Activated CD4-positive, alpha-beta T cell treated with anti-CD3 and anti-CD28 coated beads, Interleukin-2, amount 50 U/mL, for 4 hours (primary cell): ENCODE data around the gene HSF4.

ENCODE experiments used
- DNase-seq, 2 experiments: peaks; one replicate each; pipeline ENCODE4 v3.0.0-alpha.2; 2020

The HSF4 gene

DNA sequence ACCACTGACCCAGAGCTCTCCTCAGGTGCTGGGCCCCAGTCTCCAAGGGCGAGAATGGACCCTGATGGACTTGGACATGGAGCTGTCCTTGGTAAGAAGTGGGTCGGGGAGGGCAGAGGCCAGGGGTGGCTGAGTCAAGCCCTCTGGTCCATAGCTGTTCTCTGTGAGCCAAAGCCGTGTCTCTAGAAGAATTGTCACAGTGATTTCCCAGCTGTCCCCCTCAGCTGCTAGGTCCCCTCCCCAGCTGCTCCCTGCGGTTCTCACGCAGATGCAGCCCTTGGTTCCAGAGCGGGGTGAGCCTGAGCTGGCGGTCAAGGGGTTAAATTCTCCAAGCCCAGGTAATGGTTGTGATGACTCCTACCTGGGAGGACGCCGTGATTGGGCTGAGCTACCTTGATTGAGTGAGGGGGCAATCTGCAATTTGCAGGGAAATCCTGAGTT is 4.5 kb downstream of the HSF4 start:
- DNase-seq: no peak

DNA sequence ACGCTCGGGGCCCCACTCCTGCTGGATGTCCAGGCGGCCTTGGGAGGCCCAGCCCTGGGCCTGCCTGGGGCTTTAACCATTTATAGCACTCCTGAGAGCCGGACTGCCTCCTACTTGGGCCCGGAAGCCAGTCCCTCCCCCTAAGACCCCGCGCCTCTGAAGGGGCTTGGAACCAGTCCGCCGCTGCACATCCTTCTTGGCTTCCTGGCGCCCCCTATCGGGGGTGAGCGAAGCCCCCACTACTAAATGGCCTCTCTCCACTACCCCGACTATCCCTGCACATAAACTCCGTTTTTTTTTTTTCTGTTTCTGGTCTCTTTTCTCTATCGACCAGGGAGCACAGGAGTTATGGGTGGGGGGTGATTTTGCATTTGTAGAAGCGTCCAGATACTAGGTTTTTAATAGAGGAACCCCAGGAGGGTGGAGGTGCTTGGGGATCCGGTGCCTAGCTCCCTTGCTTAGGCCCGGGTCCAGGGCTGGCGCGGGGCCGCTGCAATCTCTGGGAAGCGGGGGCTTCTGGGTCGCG is 5.2 kb downstream of the HSF4 start:
- DNase-seq: peak in 1 of 2 experiments; percentile 27

DNA sequence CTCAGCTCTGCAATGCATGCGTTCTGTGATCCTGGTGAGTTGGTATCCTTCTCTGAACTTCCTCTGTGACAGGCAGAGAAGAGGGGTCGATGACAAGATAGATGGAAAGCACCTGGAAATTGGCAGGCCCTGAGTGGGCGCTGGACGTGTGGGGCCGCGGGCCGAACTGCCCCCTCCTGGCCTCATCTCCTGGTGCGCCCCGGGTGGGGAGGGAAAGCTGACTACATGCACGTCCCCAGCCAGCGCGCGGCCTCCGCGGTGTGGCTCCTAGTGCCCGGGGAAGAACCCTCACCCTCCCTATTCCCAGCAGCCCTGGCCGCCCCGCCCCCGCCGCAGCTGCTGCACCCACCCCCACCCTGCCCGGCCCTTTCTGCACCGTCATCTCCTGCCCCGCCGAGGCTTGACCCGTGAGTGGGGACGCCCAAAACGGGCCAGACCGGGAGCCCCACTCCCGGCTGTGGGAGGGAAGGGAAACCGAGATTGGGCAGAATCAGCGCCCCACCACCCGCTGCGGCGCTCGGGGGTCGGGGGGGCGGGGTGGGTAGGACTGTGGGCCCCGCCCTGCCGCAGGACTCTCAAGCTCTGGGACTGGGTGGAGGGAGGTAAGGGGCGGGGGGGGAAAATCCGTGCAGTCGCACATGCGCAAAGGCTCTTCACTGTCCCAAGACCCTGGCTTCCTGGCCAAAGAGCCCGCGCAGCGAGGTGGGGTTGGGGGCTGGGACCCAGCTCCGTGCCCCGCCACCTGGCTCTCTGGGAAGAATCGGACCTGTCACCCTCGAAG is 5.8 kb downstream of the HSF4 start, which contains the start of gene NOL3:
NOL3 (plus strand) TSS at position 371 of the 781 bp plus-strand sequence.
- DNase-seq: peak in 1 of 2 experiments; percentile 28

DNA sequence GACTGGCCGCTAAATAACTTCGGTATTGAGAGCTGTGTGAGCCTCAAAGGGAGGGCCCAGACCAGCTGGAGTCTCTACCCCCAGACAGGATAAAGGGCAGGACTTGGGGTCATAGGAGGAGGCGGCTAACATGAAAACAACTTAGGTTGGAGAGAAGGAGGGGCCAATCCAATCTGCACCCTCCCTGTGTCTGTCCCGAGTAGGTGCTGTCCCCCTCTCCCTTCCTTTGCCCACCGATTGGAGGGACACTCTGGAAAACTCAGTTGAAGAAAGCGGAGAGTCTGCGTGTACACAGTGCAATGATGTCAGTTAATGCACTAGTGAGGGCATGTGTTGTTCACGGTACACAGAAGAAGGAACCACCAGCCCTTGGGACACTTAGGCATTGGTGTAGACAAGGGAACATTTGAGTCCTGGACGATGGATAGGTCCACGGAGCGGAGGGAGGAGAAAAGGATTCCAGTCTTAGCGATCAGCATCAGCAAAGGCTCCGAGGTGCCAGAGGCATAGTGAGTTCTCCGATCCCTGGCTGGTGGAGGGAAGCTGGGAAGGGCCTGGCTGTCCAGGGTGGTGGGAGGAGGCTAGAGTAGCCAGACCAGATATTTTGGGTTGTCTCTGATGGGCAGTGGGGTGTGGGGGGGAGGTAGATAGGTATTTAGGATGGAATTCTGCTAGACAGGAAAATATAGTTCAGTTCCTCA is 6.6 kb downstream of the HSF4 start:
- DNase-seq: no peak

DNA sequence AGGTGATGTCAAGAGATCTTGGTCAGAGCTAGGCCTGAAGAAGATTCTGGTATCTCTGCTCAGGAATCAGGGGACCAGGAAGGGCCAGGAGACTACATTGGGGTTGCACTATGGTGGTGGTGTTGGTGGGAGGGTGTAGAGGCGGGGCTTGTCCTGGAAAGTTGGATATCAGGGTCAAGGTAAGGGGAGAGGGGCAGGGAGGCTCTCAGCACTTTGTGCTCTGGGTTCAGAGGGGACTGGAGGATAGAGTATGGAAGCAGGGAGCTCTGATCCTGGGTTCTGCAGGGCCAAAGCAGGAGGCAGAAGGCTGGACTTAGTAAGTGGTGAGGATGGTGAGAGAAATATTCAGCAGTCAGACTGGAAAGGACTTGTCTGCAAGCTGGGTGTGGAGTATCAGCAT is 8.8 kb downstream of the HSF4 start:
- no peak for DNase-seq

DNA sequence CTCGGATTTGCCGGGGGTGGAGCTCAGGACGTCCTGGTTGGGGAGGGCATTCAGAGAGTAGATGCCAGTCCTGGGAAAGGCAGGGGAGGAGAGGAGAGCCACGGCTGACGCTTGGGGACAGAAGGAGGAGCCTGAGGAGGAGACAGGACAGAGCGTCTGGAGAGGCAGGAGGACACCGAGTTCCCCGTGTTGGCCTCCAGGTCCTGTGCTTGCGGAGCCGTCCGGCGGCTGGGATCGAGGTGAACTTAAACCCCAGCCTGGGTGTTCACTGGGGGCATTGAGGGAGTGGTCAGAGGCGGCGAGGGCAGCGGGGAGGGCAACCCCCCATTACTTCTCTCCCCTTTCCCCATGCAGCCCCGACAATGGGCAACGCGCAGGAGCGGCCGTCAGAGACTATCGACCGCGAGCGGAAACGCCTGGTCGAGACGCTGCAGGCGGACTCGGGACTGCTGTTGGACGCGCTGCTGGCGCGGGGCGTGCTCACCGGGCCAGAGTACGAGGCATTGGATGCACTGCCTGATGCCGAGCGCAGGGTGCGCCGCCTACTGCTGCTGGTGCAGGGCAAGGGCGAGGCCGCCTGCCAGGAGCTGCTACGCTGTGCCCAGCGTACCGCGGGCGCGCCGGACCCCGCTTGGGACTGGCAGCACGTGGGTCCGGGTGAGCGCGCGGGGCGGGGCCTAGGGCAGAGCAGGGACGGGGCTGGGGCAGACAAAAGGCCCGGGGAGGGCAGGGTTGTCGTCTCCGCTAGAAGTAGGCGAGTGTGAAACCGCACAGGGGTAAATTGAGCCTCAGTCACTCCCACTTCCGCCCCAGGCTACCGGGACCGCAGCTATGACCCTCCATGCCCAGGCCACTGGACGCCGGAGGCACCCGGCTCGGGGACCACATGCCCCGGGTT is 9.5 kb downstream of the HSF4 start:
- peak; percentile 45 to 52 for DNase-seq

DNA sequence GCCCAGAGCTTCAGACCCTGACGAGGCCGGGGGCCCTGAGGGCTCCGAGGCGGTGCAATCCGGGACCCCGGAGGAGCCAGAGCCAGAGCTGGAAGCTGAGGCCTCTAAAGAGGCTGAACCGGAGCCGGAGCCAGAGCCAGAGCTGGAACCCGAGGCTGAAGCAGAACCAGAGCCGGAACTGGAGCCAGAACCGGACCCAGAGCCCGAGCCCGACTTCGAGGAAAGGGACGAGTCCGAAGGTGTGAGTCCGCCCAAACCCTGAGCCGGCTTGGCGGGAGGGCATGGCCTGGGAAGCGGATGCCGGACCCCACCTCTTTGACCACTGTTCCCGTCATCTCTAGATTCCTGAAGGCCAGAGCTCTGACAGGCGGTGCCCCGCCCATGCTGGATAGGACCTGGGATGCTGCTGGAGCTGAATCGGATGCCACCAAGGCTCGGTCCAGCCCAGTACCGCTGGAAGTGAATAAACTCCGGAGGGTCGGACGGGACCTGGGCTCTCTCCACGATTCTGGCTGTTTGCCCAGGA is 10.2 kb downstream of the HSF4 start:
- no peak for DNase-seq

DNA sequence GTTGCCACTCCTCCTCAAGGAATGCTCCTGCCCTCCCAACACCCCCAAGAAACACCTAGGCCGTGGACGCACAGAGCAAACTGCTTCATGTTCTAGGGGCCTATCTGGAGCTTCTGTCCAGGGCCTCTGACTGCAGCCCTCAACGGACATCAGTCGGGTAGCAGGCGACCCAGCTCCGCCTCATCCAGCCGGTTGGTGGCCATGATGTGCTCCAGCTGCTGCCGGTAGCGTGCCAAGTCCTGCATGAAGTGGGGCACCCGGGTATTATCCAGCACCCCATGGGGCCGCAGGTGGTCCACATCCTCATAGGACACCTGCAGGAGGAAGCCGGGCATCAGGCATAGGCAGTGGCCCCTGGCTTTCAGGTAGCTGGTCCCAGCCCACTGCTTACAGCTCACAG is 12.1 kb downstream of the HSF4 start:
- no peak for DNase-seq

DNA sequence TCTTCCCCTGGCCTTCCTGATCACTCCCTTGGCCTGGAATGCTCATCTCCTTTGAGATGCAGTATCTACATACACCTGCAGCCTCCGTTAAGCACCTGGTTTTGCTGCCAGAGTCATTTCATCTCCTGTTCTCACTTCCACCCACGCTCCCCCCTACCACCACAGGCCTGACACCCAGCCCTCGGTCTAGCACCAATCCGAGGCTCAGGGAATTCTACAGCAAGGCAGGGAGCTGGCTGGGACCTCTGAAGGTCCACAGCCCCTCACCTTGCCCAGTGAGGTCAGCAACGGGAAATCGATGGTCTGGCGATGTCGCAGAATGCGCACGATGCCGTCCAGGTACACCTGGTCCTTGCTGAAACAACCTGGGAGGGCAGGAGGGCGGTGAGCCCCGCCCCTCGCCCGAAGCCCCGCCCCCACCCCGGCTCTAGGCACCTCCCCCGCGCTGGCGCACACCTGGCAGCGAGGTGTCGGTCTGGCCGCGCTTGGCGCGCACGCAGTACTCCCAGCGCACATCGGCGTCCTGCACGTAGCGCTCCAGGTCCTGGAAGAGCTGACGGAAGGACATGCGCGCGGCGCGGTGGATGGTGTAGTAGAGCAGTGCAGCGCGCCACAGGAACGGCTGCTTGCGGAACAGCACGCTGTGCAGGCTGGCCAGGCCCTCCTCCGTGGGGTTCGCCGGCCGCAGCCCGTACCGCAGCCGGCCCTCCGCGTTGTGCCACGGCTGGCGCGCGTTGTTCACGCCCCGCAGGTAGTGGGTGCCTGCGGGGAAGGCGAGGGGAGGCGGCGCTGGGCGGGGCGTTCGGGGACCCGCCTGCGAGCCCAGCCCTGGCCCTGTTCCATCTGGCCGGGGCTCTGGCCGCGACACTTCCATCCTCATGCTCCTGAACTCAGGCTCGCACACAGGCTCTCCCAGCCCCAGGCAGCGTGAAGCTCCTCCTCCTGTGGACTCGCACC is 13.5 kb downstream of the HSF4 start:
- DNase-seq: peak; percentile 43 to 48

DNA sequence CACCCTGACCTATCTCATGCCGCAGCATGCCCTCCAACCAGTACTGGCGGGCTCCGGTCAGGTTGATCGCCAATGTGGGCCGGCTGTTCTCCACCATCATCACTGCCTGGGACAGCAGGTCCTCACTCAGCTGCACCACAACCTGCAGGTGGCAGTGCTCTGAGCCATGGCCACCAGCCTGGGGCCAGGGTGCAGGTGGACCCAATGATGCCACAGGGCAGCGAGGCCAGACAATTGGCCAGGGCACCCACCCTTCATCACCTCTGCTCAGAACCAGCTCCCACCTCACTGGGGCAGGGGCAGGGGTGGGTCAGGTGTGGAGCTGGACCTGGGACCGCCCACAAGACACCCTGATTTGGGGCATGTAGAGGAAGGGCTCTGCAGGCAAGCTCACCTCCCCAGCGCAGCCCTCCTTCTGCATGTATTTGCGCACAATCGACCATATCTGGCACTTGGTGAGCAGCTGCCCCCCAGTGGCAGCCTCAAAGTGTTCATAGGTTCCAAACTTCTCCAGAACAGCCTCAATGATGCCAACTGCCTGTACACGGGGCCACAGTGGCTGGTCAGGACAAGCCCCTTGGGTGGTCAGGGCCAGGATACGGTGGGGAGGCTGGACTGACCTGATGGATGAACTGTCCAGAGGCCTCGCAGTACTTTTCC is 15.0 kb downstream of the HSF4 start:
- DNase-seq: no peak

DNA sequence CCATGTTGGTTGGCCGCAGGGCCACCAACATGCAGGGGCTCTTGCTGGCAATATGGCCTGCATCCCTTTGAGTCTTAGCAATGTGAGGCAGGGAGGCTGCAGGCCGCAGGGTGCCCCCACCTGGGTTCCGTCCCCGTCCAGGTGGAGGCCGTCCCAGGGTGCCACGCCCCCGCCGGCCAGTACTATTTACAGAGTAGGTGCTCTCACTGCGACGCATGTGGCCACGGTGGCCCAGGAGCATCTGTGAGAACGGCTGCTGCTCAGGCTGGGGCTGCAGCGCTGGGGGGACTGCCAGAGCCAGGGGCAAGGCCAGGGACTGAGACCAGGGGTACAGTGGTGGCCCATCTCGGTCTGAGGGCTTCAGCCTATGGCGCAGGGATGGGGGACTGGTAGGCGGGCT is 15.6 kb downstream of the HSF4 start:
- DNase-seq: no peak

DNA sequence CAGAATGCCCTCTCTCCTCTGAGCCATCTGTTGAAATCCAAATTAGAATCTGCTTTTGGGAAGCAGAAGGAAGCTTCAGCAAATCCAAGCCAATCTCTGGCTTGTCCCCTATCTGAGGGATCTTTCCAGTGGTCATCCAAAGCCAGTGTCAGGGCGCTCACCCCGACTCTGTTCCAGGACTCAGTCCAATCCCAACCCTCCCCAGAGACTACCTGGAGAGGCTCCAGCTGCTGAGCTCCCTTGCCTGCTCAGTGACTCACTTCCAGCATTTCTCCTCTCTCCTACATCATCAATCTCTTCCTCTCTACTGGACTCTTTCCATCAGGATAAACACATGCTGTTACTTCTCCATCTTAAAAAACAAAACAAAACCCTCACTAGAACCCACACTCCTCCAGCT is 16.8 kb downstream of the HSF4 start:
- no peak for DNase-seq

DNA sequence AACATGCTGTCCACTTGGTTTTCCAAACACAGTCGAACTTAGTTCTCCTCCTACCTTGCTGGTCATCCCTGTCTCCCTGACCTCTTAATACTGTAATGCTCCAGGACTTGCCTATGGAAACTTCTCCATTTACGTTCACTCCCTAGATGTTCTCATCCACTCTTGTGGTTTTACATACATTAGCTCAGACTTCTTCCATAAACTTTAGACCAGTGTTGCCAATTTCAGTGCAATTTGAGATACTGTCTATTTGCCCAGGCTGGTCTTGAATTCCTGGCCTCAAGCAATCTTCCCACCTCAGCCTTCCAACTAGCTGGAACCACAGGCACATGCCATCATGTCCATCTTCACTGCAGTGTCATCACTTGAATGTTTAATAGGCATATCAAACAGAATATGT is 17.7 kb downstream of the HSF4 start:
- no peak for DNase-seq

DNA sequence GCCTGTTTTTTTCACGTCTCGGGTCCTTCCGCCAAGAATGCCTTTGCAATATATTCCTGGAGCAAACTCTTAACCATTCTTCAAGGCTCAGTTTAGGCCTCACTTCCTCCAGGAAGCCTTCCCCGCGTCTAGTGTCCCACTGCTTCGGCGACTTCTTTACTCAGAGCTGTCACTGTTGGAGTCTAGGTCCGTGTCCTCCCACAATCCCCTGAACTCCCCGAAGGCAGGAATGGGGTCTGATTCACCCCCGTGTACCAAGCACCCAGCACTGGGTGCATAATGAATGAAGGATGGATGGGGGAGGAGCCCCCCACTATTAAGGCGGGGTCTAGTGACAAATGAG is 18.7 kb downstream of the HSF4 start:
- DNase-seq: no peak

DNA sequence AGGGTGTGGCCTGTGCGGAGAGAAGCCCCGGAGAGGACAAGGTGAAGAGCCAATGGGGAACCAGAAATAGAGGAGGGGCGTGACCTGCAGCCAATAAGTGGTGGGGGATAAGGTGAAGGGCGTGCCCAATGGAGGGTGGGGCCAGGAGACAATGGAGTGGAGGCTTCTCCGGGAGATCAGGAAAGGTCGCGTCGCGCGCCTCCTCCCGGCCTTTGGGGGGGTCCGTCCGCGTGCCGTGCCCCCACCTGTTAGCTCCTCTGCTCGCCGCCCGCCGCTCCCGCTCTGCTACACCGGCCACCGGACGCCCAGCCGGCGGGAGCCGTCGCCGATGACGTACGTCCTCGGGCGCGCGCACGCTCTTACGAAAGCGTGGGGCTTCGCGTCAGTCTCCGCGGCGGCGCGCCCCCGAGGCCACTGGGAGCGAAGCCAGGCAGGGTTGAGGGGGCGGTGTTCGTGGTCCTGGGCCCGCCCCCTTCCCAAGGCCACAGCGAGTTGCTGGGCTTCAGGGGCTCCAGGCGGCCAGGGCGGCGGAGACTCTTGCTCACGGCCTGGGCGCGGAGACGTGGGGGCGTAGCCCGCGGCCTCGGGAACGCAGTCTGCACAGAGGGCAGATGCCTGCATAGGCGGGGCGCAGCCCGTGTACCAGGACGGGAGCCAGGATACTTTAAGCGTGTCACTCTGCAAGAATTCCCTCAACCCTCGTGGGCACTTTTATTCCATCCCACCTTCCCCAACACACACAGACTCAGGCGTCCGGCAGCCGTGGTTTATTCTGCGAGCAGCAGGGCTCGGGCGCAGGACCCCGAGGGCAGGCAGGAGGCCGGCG is 19.3 kb downstream of the HSF4 start, which contains the start of gene MATCAP1:
MATCAP1 (minus strand) TSS at position 337 of the 826 bp plus-strand sequence. CDS start 3,353 bp downstream, outside the sequence.
- peak; percentile 91 to 92 for DNase-seq

DNA sequence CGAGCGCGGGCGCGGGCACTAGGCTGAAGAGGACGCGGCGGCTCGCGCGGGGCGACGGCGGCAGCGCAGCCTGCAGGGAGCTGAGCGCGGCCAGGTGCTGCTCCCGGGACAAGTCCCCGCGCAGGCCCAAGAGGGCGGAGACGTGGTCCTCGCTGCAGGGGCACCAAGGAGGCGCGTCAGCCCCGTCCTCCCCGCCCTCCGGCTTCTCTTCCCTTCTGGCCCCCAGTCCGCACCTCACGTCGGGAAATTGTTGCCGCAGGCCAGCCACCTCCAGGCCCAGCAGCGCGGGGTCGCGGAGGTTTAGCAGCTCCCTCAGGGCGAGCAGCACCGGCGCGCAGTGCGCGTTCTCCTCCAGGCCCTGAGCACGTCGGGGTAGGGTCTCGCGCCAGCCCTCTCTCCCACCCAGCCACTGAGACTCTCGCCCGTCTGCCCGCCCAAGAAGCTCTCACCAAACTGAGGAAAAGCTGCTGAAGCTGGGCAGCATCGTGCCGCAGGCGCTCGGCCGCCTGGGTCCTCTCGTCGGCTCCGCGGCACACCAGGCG is 20.0 kb downstream of the HSF4 start:
- no peak for DNase-seq

DNA sequence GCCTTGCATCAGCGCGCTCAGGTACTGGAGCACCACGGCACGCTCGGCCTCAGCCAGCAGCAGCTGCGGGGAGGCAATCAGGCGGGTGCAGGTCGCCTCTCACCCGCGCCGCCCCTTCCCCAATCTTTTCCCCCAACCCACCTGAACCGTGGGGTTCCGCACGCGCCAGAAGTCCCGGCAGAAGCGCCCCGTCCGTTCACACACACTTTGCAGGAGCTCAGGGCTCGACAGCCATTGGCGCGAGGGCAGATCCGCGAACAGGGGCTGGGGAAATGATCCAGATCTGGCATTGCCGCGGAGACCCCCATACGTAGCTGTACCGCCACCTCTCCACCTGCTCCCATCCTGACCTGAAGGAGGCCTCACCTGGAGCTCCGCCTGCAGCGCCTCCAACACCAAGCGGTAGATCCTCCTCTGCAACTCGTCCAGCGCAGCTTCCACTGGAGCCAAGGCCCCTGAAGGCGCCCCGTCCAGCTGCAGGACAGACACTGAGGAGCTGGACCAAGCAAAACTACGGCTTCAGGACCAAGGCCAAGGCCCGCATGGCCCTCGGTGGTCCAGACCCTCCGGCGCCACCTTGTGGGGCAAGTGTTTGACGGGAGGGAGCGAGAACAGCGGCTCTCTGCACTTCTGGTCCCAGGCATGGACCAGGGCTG is 20.6 kb downstream of the HSF4 start:
- peak; percentile 77 to 78 for DNase-seq

DNA sequence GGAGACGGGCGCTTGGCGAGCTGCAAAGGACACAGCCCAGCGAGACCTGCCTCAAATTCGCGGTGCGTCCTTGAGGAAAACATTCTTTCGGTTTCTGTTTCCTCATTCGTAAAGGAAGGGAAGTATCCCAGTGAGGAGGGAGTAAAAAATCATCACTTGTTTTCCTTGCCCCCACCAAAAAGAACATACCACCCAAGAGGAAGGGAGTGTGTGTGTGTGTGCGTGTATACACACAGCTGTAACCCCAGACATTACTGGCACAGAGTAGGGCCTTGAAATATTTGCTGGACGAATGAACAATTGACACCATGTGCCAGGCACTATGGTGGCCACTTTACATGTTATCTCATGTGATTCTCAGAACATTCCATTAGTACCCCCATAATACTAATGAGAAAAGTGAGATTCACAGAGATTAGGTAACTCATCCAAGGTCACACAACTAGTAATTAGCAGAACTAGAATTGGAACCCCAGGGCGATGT is 21.1 kb downstream of the HSF4 start:
- DNase-seq: no peak

DNA sequence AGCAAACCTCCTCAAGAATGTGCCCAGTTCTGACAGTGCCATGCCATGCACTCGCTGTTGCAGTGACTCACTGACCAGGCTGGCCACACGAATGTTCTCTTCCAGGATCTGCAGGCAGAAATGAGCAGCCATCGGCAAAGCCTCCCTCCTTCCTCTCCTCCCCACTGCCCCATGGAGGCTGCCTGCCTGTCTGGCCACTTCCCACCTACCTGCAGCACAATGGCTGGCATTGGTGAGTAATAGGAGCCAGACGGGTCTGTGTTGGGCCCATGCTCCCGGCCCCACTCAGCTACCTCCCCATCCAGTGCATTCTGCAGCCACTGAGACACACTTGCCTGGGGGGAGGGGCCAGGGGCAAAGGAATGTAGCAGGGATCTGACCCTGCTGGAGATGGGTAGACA is 22.0 kb downstream of the HSF4 start:
- no peak for DNase-seq
